ENCODE results near the gene RET.

- no peak for TF ChIP-seq POLR2A (IDR thresholded peaks at IDR 0.05; ENCODE audit: extremely low read depth, insufficient read length)
- TF ChIP-seq CTCF (IDR thresholded peaks at IDR 0.05; ENCODE audit: low read depth, low read length), result no peak
- TF ChIP-seq MYC (IDR thresholded peaks at IDR 0.05; ENCODE audit: low read depth, low read length), result no peak
- TF ChIP-seq MAX (IDR thresholded peaks at IDR 0.05; ENCODE audit: low read depth, low read length), result no peak
These were observed 15.1 kb upstream of the RET start for GRCh38 chr10:43061760-43062159.

All from NB4 (cell line).